GM23248 (cell line): ENCODE results near the gene ACTG1. TPM values are rescaled to one million over a fixed set of nuclear protein-coding genes. Genes with fewer than 3 reads are reported as not detected.
A peak's percentile ranks its signal among the peaks of the same experiment; 100 is the strongest.

Experiments used
- DNase-seq: peaks from one replicate; pipeline ENCODE4 v3.0.0-alpha.2; 2015
- H2AFZ ChIP-seq: fragments of 200-600 bp; sonication (generic); 2 replicates; pipeline ENCODE4 v1.6.1; 2016; ENCODE audit warnings: antibody characterized with exemption
- H3F3A ChIP-seq: fragments of 200-600 bp; sonication (generic); 2 replicates; pipeline ENCODE4 v1.6.1; 2016; ENCODE audit warnings: mild to moderate bottlenecking, antibody characterized with exemption, mixed run types; ENCODE audit not compliant: insufficient read depth
- H3K27ac ChIP-seq: fragments of 200-600 bp; sonication (generic); 2 replicates; pipeline ENCODE4 v1.5.1; 2016; ENCODE audit warnings: mild to moderate bottlenecking
- H3K27me3 ChIP-seq: fragments of 200-600 bp; sonication (generic); replicated peaks from 2 replicates; pipeline ENCODE4 v1.6.1; 2016; ENCODE audit warnings: mild to moderate bottlenecking; ENCODE audit not compliant: insufficient read depth
- H3K36me3 ChIP-seq: fragments of 200-600 bp; sonication (generic); 2 replicates; pipeline ENCODE4 v1.6.1; 2016; ENCODE audit warnings: low read depth, mild to moderate bottlenecking
- H3K4me1 ChIP-seq: fragments of 200-600 bp; sonication (generic); 2 replicates; pipeline ENCODE4 v1.6.1; 2016; ENCODE audit warnings: mild to moderate bottlenecking; ENCODE audit not compliant: insufficient read depth
- H3K4me2 ChIP-seq: fragments of 200-600 bp; sonication (generic); one replicate; pipeline ENCODE4 v1.6.1; 2016; ENCODE audit warnings: mild to moderate bottlenecking; ENCODE audit not compliant: unreplicated experiment
- H3K4me3 ChIP-seq: fragments of 200-600 bp; sonication (generic); 2 replicates; pipeline ENCODE4 v1.5.1; 2016; ENCODE audit warnings: mild to moderate bottlenecking
- H3K79me2 ChIP-seq: fragments of 200-600 bp; sonication (generic); 2 replicates; pipeline ENCODE4 v1.6.1; 2016; ENCODE audit warnings: mild to moderate bottlenecking; ENCODE audit not compliant: insufficient read depth
- H3K9ac ChIP-seq: fragments of 200-600 bp; sonication (generic); 2 replicates; pipeline ENCODE4 v1.6.1; 2016; ENCODE audit warnings: mild to moderate bottlenecking
- H3K9me2 ChIP-seq: fragments of 200-600 bp; sonication (generic); 2 replicates; pipeline ENCODE4 v1.6.1; 2016; ENCODE audit warnings: mixed run types, mild to moderate bottlenecking, moderate library complexity; ENCODE audit not compliant: insufficient read depth
- H3K9me3 ChIP-seq: fragments of 200-600 bp; sonication (generic); one replicate; pipeline ENCODE4 v1.6.1; 2017; ENCODE audit warnings: low read depth
- H4K20me1 ChIP-seq: fragments of 200-600 bp; sonication (generic); 2 replicates; pipeline ENCODE4 v1.6.0; 2016; ENCODE audit not compliant: insufficient read depth
- EZH2 ChIP-seq: fragments of 200-600 bp; sonication (generic); IDR thresholded peaks from 2 replicates; pipeline ENCODE4 v1.6.1; 2018; ENCODE audit warnings: antibody characterized with exemption, mild to moderate bottlenecking; ENCODE audit not compliant: insufficient read depth, poor library complexity, severe bottlenecking
- EZH2phosphoT487 ChIP-seq: fragments of 200-600 bp; sonication (generic); IDR thresholded peaks from 2 replicates; pipeline ENCODE4 v1.6.1; 2018; ENCODE audit warnings: antibody characterized with exemption, moderate library complexity, mild to moderate bottlenecking, low read depth; ENCODE audit not compliant: insufficient read depth
- WGBS, 2 experiments: methylation state at CpG; one replicate each; pipeline ENCODE4 v1.1.6; 2015 to 2017; ENCODE audit warnings: low lambda C conversion rate in 2 of 2, low coverage in 1 of 2; ENCODE audit errors: missing lambda C conversion rate in 2 of 2; 5-methylcytosine and 5-hydroxymethylcytosine counted together
- in situ Hi-C: fragments of 300-500 bp; cut with MboI; formaldehyde crosslinking; loops from 2 replicates; pipeline ENCODE4 v1.15.0; 2020
- polyA plus RNA-seq: library from polyadenylated mRNA; unstranded; fragments of >200 nt; fragmentation: Nextera tagmentation; extraction: Ambion mirVana; gene quantifications from 2 replicates; pipeline ENCODE4 v1.2.1, GENCODE V29; 2016
- total RNA-seq: library from RNA; depleted of rRNA; stranded (reverse); fragments of >200 nt; shearing (Covaris generic); gene quantifications from 2 replicates; pipeline ENCODE4 v1.2.3, GENCODE V29; 2014

The ACTG1 gene
- total and polyA plus RNA-seq, 2 experiments from 2014 or later: 3,778 to 9,349 TPM

- H4K20me1 ChIP-seq: no peaks in the 10 kb centered on the region
- TF ChIP-seq EZH2phosphoT487 (no peak), EZH2 (no peak)
- H3K4me3 ChIP-seq: peak overlapping the region; percentile 87
- no peak overlapping the region for H2AFZ ChIP-seq
- H3K36me3 ChIP-seq: no peaks in the 10 kb centered on the region
- no peaks in the 10 kb centered on the region for H3K27me3 ChIP-seq
- in situ Hi-C loops: no loop called here
- peaks cover 34% of the 10 kb centered on the region for H3K4me1 ChIP-seq
- peaks cover 27% of the 10 kb centered on the region for H3F3A ChIP-seq
- H3K9ac ChIP-seq: peak overlapping the region; percentile 53
- 2% methylated on average over 27 to 42 of the region's 47 CpGs for WGBS, 2 experiments
- DNase-seq: peak; percentile 79
- H3K27ac ChIP-seq: no peak overlapping the region
- no peaks in the 10 kb centered on the region for H3K9me3 ChIP-seq
- H3K79me2 ChIP-seq: peaks cover 34% of the 10 kb centered on the region
- no peaks in the 10 kb centered on the region for H3K9me2 ChIP-seq
- H3K4me2 ChIP-seq: peak overlapping the region; percentile 91
Measured at GRCh38 chr17:81518785-81519283, 6.2 kb upstream of the ACTG1 start.

- Histone ChIP-seq H3K4me3 (peak overlapping the region; percentile 87), H3K9me3 (no peaks in the 10 kb centered on the region), H3K36me3 (no peaks in the 10 kb centered on the region), H2AFZ (no peak overlapping the region), H3K27me3 (no peaks in the 10 kb centered on the region), H3K9me2 (no peaks in the 10 kb centered on the region), H3K4me1 (peaks cover 31% of the 10 kb centered on the region), H4K20me1 (no peaks in the 10 kb centered on the region), H3K27ac (no peak overlapping the region), H3F3A (peaks cover 32% of the 10 kb centered on the region), H3K4me2 (peak overlapping the region; percentile 91), H3K9ac (peak overlapping the region; percentile 53; the same call in 1 of the 2 replicates), H3K79me2 (peaks cover 34% of the 10 kb centered on the region)
- TF ChIP-seq EZH2 (no peak), EZH2phosphoT487 (no peak)
- in situ Hi-C loops: no loop called here
- WGBS, 2 experiments: 27 to 39% methylated on average over 16 to 22 of the region's 24 CpGs
- DNase-seq: peak; percentile 52
Measured at GRCh38 chr17:81518113-81518784, 5.7 kb upstream of the ACTG1 start.

DNA sequence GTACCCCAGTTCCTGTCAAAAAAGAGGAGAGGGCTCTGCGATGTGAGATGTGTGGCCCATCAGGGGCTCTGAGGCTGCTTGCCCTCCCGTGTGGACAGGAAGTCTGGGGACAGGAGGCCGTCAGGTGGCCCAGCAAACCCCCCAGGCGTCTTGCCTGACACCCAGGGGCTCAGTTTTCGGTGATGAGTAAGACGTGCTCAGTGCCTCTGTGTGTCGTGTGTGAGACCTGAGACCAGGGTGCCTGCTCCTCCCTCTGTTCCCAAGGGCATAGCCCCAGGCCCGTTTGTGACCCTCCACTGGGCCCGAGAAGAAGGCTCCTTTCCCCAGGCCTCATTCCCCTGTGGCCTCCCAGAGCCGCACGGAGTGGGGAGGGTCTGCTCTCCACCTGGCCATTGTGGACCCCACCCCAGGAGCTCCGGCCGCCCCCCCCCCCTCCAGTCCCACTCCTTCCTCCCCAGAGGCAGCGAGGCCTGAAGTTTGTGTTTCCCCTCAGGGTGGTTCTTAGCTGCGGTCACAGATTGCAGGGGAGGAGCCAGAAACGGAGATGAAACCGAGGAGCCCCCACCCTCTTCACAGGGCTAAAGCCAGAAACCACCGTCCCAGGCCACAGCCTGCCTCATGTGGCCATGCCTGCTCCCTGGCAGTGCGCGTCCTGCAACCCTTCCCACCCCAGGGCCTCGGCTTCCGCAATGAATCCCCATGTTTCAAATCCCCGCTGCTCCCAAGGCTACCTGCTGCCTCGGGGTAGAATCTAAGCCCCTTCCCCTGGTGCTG, 4.9 kb upstream of the ACTG1 start:
- no peak overlapping the region for H2AFZ ChIP-seq
- peak overlapping the region; percentile 91 for H3K4me2 ChIP-seq
- in situ Hi-C loops: no loop called here
- DNase-seq: peak; percentile 52
- 38 to 42% methylated on average over 22 to 24 of the region's 24 CpGs for WGBS, 2 experiments
- peaks cover 32% of the 10 kb centered on the region for H3F3A ChIP-seq
- no peaks in the 10 kb centered on the region for H3K9me2 ChIP-seq
- peaks cover 28% of the 10 kb centered on the region for H3K4me1 ChIP-seq
- H3K9ac ChIP-seq: 0 out of 2 replicates have a peak overlapping the region, but pooled peaks have one; percentile 81
- no peak for TF ChIP-seq EZH2
- no peak for TF ChIP-seq EZH2phosphoT487
- no peaks in the 10 kb centered on the region for H3K9me3 ChIP-seq
- H3K4me3 ChIP-seq: peak overlapping the region; percentile 87
- no peaks in the 10 kb centered on the region for H3K36me3 ChIP-seq
- H3K27ac ChIP-seq: 0 out of 2 replicates have a peak overlapping the region, but pooled peaks have one; percentile 4
- no peaks in the 10 kb centered on the region for H4K20me1 ChIP-seq
- H3K79me2 ChIP-seq: peaks cover 34% of the 10 kb centered on the region
- no peaks in the 10 kb centered on the region for H3K27me3 ChIP-seq

- Histone ChIP-seq H3K27ac (peak overlapping the region; percentile 7; the same call in 1 of the 2 replicates), H3K9me3 (no peaks in the 10 kb centered on the region), H4K20me1 (no peaks in the 10 kb centered on the region), H3K4me3 (peak overlapping the region; percentile 87), H3K79me2 (peaks cover 39% of the 10 kb centered on the region), H3K9me2 (no peaks in the 10 kb centered on the region), H3K9ac (peak overlapping the region; percentile 81), H3K4me2 (peak overlapping the region; percentile 91), H3K36me3 (0 out of 2 replicates have a peak, but pooled peaks cover under 1% of the 10 kb centered on the region), H2AFZ (no peak overlapping the region), H3K4me1 (peaks cover 28% of the 10 kb centered on the region), H3F3A (peaks cover 32% of the 10 kb centered on the region), H3K27me3 (no peaks in the 10 kb centered on the region)
- DNase-seq: no peak
- TF ChIP-seq EZH2phosphoT487: no peak
- TF ChIP-seq EZH2: no peak
- in situ Hi-C loops: no loop called here
- WGBS, 2 experiments: 87 to 91% methylated on average over 6 to 9 of the region's 9 CpGs
Measured at GRCh38 chr17:81517009-81517338, 4.4 kb upstream of the ACTG1 start.
